Fibroblast of pulmonary artery (primary cell): ENCODE results near the gene CYP39A1.

Experiments
- DNase-seq: peaks from one replicate; pipeline ENCODE4 v3.0.0-alpha.2; 2010; ENCODE audit warnings: low read depth
- H3K4me3 ChIP-seq: replicated peaks from 2 replicates; pipeline ENCODE4 v1.5.1; 2011; ENCODE audit warnings: low read depth, mild to moderate bottlenecking, control low read depth, low read length, moderate library complexity
- CTCF ChIP-seq: IDR thresholded peaks from 2 replicates; pipeline ENCODE4 v1.5.1; 2011; ENCODE audit warnings: mild to moderate bottlenecking, control low read depth, low read length, inconsistent platforms; ENCODE audit errors: missing control alignments

The CYP39A1 gene

GRCh38 chr6:46626228-46626909 is 26.2 kb downstream of the CYP39A1 start:
- peak; percentile 47 for DNase-seq
- no peak overlapping the region for H3K4me3 ChIP-seq
- peak; percentile 60 for TF ChIP-seq CTCF

DNA sequence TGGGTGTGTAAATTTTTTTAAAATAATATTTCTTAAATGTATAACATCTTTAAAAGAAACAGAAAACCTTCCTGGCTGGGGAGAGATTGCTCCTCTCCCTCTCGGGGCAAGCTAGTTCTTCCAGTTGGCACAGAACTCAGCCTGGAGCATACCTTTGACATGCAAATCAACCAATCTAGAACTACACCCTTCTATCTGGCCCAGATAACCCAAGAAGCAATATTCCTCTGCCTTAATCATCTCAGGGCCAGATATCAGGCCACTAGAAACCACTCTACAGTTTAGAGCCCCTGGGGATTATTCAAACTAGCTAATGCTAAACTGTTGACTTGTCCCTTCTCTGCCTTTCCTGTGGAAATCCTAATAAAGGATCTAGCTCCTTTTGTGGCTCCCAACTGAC is 33.9 kb downstream of the CYP39A1 start:
- no peak for TF ChIP-seq CTCF
- DNase-seq = no peak
- no peak overlapping the region for H3K4me3 ChIP-seq

GRCh38 chr6:46612645-46613044 is 40.0 kb downstream of the CYP39A1 start:
- no peak for DNase-seq
- TF ChIP-seq CTCF = no peak
- no peak overlapping the region for H3K4me3 ChIP-seq

GRCh38 chr6:46610862-46611553 is 41.6 kb downstream of the CYP39A1 start:
- DNase-seq = no peak
- no peak for TF ChIP-seq CTCF
- H3K4me3 ChIP-seq = no peak overlapping the region

DNA sequence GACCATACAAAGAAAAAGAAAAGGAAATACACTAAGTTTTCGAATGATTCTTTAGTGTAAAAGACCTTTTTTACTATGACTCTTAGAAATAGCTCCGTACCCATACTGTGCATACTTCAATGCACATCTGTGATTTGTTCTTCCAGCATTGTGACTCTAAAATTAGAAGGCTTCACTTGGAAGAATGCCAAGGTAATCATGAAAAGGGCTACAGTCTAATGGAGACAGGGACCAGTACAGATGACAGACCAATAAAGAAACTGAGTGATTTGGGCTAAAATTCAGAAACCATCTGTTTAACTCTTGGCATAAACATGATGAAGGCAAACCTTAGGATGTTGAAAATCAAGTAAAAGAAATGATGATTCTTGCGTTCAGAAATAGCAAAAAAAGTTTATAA is 46.3 kb downstream of the CYP39A1 start:
- TF ChIP-seq CTCF = no peak
- H3K4me3 ChIP-seq = no peak overlapping the region
- no peak for DNase-seq

GRCh38 chr6:46605091-46605797 is 47.4 kb downstream of the CYP39A1 start:
- TF ChIP-seq CTCF = no peak
- no peak for DNase-seq
- no peak overlapping the region for H3K4me3 ChIP-seq

- TF ChIP-seq CTCF = no peak
- H3K4me3 ChIP-seq = no peak overlapping the region
- DNase-seq = no peak
Observed at GRCh38 chr6:46598215-46598614, 54.4 kb downstream of the CYP39A1 start.
